HuH-7.5 (cell line): ENCODE data around the gene DYRK3.
"Not testable (repeated sequence)": the region's sequence is repeated elsewhere in the genome, so short reads cannot be mapped to it uniquely, and the experiment has no call there.

ENCODE experiments used
- DNase-seq: peaks from one replicate; pipeline ENCODE4 v3.0.0; 2011; ENCODE audit warnings: low spot score

The DYRK3 gene

GRCh38 chr1:206635080-206635977 is at the start of gene DYRK3:
Gene DYRK3 (plus strand): TSS chr1:206635536. CDS start chr1:206635704, 168 bp downstream.
- peak; percentile 63 for DNase-seq

- DNase-seq = no peak
Observed at GRCh38 chr1:206586501-206587445, 48.6 kb upstream of the DYRK3 start.

GRCh38 chr1:206587904-206588303 is 47.4 kb upstream of the DYRK3 start:
- DNase-seq = no peak

GRCh38 chr1:206588492-206588891 is 46.8 kb upstream of the DYRK3 start:
- DNase-seq = no peak

- no peak for DNase-seq
Observed at GRCh38 chr1:206589206-206589605, 46.1 kb upstream of the DYRK3 start.

- no peak for DNase-seq
Observed at GRCh38 chr1:206590025-206590758, 45.1 kb upstream of the DYRK3 start.

- DNase-seq = no peak
Observed at GRCh38 chr1:206591226-206591625, 44.1 kb upstream of the DYRK3 start.

GRCh38 chr1:206591696-206592095 is 43.6 kb upstream of the DYRK3 start:
- no peak for DNase-seq

- no peak for DNase-seq
Observed at GRCh38 chr1:206593351-206593925, 41.9 kb upstream of the DYRK3 start.

- no peak for DNase-seq
Observed at GRCh38 chr1:206595581-206596318, 39.6 kb upstream of the DYRK3 start.

- DNase-seq = no peak
Observed at GRCh38 chr1:206596319-206596666, 39.0 kb upstream of the DYRK3 start.

- no peak for DNase-seq
Observed at GRCh38 chr1:206600527-206600926, 34.8 kb upstream of the DYRK3 start.

GRCh38 chr1:206604861-206605260 is 30.5 kb upstream of the DYRK3 start:
- no peak for DNase-seq

- DNase-seq = peak; percentile 44
Observed at GRCh38 chr1:206606867-206607266, 28.5 kb upstream of the DYRK3 start.

GRCh38 chr1:206608108-206608698 is 27.1 kb upstream of the DYRK3 start:
- no peak for DNase-seq

GRCh38 chr1:206609229-206609991 is 25.9 kb upstream of the DYRK3 start:
- no peak for DNase-seq

GRCh38 chr1:206612129-206612876 is 23.0 kb upstream of the DYRK3 start, which contains the start of gene EIF2D:
Gene EIF2D (minus strand): TSS chr1:206612465. CDS start chr1:206612342, 123 bp downstream.
- DNase-seq = peak; percentile 94

GRCh38 chr1:206626396-206626795 is 8.9 kb upstream of the DYRK3 start:
- DNase-seq = not testable (repeated sequence)

- no peak for DNase-seq
Observed at GRCh38 chr1:206628916-206629315, 6.4 kb upstream of the DYRK3 start.
